Naive B cell (primary cell): ENCODE data around the gene CTIF. TPM values are rescaled to one million over a fixed set of nuclear protein-coding genes. Genes with fewer than 3 reads are reported as not detected.
A peak's percentile ranks its signal among the peaks of the same experiment; 100 is the strongest.

Experiments
- ATAC-seq, 2 donors: fragments of 150-1000 bp; cut with Tn5 transposase; 2 replicates each; pipeline ENCODE4 v1.10.0; 2021; ENCODE audit warnings: low read depth in 2 of 2, mild to moderate bottlenecking in 2 of 2, moderate library complexity in 2 of 2
- DNase-seq: peaks from one replicate; pipeline ENCODE4 v3.0.0; 2022
- H3K27ac Mint-ChIP-seq, 6 donors: one replicate each; pipeline ENCODE4 v1.8.0; 2020 to 2022; ENCODE audit warnings: mild to moderate bottlenecking in 6 of 6, mixed read lengths in 6 of 6, moderate library complexity in 5 of 6, inconsistent platforms in 2 of 6
- H3K27me3 Mint-ChIP-seq, 3 donors: one replicate each; pipeline ENCODE4 v1.8.0; 2021 to 2022; ENCODE audit warnings: mixed read lengths in 3 of 3, mild to moderate bottlenecking in 1 of 3
- H3K36me3 Mint-ChIP-seq, 2 donors: one replicate each; pipeline ENCODE4 v1.8.0; 2020 to 2022; ENCODE audit warnings: mixed read lengths in 2 of 2, inconsistent platforms in 1 of 2, mild to moderate bottlenecking in 1 of 2
- H3K4me1 Mint-ChIP-seq, 3 donors: one replicate each; pipeline ENCODE4 v1.8.0; 2020 to 2022; ENCODE audit warnings: mixed read lengths in 3 of 3, inconsistent platforms in 1 of 3, mild to moderate bottlenecking in 1 of 3, moderate library complexity in 1 of 3
- H3K4me3 Mint-ChIP-seq, 8 donors: one replicate each; pipeline ENCODE4 v1.8.0; 2020 to 2022; ENCODE audit warnings: mild to moderate bottlenecking in 8 of 8, mixed read lengths in 8 of 8, moderate library complexity in 8 of 8, inconsistent platforms in 2 of 8
- H3K9me3 Mint-ChIP-seq, 7 donors: one replicate each; pipeline ENCODE4 v1.8.0; 2020 to 2022; ENCODE audit warnings: mixed read lengths in 7 of 7, mild to moderate bottlenecking in 5 of 7, inconsistent platforms in 2 of 7, moderate library complexity in 1 of 7
- polyA plus RNA-seq, 6 donors: library from polyadenylated mRNA; unstranded; fragments of 300-500 nt; fragmentation: Illumina TruSeq; gene quantifications; one replicate each; pipeline ENCODE4 v1.2.3, GENCODE V29; 2021; ENCODE audit warnings: low read depth in 6 of 6

Gene CTIF
- polyA plus RNA-seq, 6 donors from 2014 or later: 0.29 to 1.1 (median 0.66) TPM; not detected in 2

DNA sequence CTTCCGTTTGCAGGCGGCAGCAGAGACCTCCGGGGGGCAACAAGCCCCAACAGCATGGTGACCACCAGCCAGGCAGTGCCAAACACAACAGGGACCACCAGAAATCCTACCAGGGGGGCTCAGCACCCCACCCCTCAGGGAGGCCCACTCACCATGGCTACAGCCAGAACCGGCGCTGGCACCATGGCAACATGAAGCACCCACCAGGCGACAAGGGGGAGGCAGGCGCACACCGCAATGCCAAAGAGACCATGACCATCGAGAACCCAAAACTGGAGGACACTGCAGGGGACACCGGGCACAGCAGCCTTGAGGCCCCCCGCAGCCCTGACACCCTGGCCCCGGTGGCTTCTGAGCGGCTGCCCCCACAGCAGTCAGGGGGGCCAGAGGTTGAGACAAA, 219.1 kb downstream of the CTIF start:
- peak overlapping the region in 1 of 6 donors; percentile 33 for H3K27ac Mint-ChIP-seq
- peaks cover 0 to 4% (median 0%) of the 10 kb centered on the region in 7 donors for H3K9me3 Mint-ChIP-seq
- no peak overlapping the region for H3K4me3 Mint-ChIP-seq
- H3K36me3 Mint-ChIP-seq: peaks cover 4 to 5% of the 10 kb centered on the region in 2 donors
- H3K4me1 Mint-ChIP-seq: peaks cover 0 to 6% (median 5%) of the 10 kb centered on the region in 3 donors
- no peaks in the 10 kb centered on the region for H3K27me3 Mint-ChIP-seq
- no peak for ATAC-seq
- no peak for DNase-seq

DNA sequence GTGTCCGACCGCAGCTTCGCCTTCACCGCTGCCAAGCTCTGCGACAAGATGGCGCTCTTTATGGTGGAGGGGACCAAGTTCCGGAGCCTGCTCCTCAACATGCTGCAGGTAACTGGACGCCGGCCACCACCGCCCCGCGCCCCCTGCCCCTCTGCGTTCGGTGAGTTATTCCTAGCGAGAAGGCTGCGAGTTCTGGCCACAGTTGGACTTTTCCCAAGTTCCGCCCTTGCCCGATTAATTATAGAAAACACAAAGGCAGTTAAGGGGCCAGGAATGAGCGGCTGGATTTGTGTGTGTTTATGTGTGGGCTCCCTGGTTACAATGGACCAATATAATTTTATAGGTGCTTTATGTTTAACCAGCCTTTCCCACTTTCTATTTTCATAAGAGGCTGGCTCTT, 222.8 kb downstream of the CTIF start:
- DNase-seq: no peak
- Mint-ChIP-seq H3K27ac (no peak overlapping the region), H3K27me3 (no peaks in the 10 kb centered on the region), H3K4me3 (no peak overlapping the region), H3K4me1 (no peaks in the 10 kb centered on the region), H3K36me3 (peaks cover 4 to 5% of the 10 kb centered on the region in 2 donors), H3K9me3 (no peaks in the 10 kb centered on the region)
- no peak for ATAC-seq

GRCh38 chr18:48762022-48762421, 223.2 kb downstream of the CTIF start:
- DNase-seq: no peak
- Mint-ChIP-seq H3K4me1 (no peaks in the 10 kb centered on the region), H3K36me3 (peaks cover 4 to 5% of the 10 kb centered on the region in 2 donors), H3K9me3 (no peaks in the 10 kb centered on the region), H3K4me3 (no peak overlapping the region), H3K27ac (peak overlapping the region in 1 of 6 donors; percentile 81), H3K27me3 (no peaks in the 10 kb centered on the region)
- ATAC-seq: no peak

DNA sequence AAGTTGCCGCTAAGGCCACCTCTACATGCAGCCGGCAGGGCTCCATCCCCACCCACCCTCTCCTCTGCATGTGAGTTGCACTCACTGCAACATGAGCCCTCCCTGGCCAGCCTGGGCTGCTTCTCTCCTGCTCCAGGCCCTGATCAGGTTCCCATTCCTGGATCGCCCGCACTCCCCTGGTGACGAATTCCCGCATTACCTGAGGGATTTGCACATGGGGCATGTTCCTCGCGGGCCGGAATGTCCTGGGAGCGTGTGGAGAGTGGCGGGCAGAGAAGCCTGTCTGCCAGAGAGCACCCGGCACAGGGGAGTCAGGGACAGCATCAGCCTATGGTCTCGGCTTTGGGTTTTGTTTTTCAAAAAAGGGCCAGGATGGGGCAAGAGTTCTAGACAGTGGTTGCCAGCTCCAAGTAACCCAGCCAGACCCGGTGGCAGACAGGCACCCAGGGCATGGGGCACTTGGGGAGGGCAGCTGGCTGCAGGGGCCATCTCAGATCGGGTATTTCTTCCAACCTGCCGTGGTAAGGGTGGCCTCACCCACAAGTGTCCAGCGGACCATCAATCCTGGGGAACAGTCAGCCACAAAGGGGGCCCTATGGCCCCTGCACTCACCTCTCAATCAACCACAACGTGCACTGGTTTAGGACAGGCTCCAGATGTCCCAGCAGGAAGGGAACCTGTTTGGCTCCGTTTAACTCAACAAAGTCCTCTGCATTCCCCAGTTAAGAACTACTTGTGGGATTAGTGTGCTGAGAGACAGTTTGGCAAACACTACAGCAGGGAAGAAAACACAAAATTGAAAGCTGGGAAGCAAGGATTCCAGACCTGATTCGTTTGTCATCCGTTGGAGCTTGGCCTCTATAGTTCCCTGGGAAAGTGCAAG, 224.2 kb downstream of the CTIF start:
- H3K4me3 Mint-ChIP-seq: peak overlapping the region in 1 of 8 donors; percentile 33
- DNase-seq: no peak
- H3K9me3 Mint-ChIP-seq: no peaks in the 10 kb centered on the region
- ATAC-seq: no peak
- H3K27me3 Mint-ChIP-seq: no peaks in the 10 kb centered on the region
- H3K4me1 Mint-ChIP-seq: no peaks in the 10 kb centered on the region
- peaks cover 4 to 5% of the 10 kb centered on the region in 2 donors for H3K36me3 Mint-ChIP-seq
- no peak overlapping the region for H3K27ac Mint-ChIP-seq

GRCh38 chr18:48763719-48764100, 224.9 kb downstream of the CTIF start:
- H3K9me3 Mint-ChIP-seq: no peaks in the 10 kb centered on the region
- DNase-seq (no peak), ATAC-seq (no peak)
- H3K36me3 Mint-ChIP-seq: peaks cover 4 to 5% of the 10 kb centered on the region in 2 donors
- no peaks in the 10 kb centered on the region for H3K4me1 Mint-ChIP-seq
- H3K27me3 Mint-ChIP-seq: no peaks in the 10 kb centered on the region
- no peak overlapping the region for H3K4me3 Mint-ChIP-seq
- H3K27ac Mint-ChIP-seq: no peak overlapping the region

DNA sequence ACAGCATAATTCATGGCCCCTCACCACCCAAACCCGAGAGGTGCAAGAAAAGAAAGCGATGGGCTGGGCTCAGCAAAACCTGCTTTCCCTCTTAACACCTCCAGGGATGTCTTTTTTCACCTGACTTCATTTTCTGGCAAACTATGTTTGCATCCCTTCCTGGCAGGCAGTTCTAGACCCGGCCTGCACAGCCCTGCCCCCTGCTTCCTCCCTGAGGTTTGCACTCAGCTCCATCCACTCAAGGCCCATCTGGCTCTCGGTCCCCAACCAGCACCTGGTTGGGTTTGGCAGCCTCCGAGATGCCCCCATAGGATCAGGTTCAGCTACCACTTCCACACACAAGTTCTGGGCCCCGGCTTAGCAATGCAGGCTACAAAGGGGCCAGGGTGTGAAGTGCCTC, 226.2 kb downstream of the CTIF start:
- H3K4me1 Mint-ChIP-seq: no peaks in the 10 kb centered on the region
- H3K4me3 Mint-ChIP-seq: peak overlapping the region in 1 of 8 donors; percentile 70
- DNase-seq (no peak), ATAC-seq (no peak)
- peaks cover 4 to 9% of the 10 kb centered on the region in 2 donors for H3K36me3 Mint-ChIP-seq
- H3K27me3 Mint-ChIP-seq: no peaks in the 10 kb centered on the region
- H3K27ac Mint-ChIP-seq: peak overlapping the region in 2 of 6 donors; percentile 76 to 78
- H3K9me3 Mint-ChIP-seq: no peaks in the 10 kb centered on the region

DNA sequence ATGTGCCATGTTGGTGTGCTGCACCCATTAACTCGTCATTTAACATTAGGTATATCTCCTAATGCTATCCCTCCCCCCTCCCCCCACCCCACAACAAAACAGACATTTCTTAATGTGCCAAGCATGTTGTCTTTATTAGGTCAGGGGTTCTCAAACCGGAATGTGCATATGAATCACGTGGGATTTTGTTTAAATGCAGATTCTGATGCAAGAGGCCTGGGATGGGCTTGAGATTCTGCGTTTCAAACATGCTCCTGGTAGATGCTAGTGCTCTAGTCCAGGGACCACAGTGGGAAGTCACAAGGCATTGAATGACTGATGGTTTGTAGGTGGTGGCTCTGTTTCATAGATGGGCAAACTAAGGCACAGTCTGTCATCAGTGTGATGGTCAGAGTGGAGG, 227.2 kb downstream of the CTIF start:
- H3K36me3 Mint-ChIP-seq: peaks cover 4 to 8% of the 10 kb centered on the region in 2 donors
- DNase-seq (no peak), ATAC-seq (no peak)
- H3K27me3 Mint-ChIP-seq: peaks cover 0 to 4% (median 3%) of the 10 kb centered on the region in 3 donors
- no peaks in the 10 kb centered on the region for H3K9me3 Mint-ChIP-seq
- H3K27ac Mint-ChIP-seq: peak overlapping the region in 1 of 6 donors; percentile 26
- no peak overlapping the region for H3K4me3 Mint-ChIP-seq
- H3K4me1 Mint-ChIP-seq: no peaks in the 10 kb centered on the region

- Mint-ChIP-seq H3K27me3 (peaks cover 0 to 8% (median 6%) of the 10 kb centered on the region in 3 donors), H3K4me3 (no peak overlapping the region), H3K27ac (peak overlapping the region in 1 of 6 donors; percentile 26), H3K9me3 (no peaks in the 10 kb centered on the region), H3K36me3 (peaks cover 4% of the 10 kb centered on the region in 2 donors), H3K4me1 (no peaks in the 10 kb centered on the region)
- no peak for ATAC-seq
- no peak for DNase-seq
These were observed 227.7 kb downstream of the CTIF start for GRCh38 chr18:48766487-48766886.

DNA sequence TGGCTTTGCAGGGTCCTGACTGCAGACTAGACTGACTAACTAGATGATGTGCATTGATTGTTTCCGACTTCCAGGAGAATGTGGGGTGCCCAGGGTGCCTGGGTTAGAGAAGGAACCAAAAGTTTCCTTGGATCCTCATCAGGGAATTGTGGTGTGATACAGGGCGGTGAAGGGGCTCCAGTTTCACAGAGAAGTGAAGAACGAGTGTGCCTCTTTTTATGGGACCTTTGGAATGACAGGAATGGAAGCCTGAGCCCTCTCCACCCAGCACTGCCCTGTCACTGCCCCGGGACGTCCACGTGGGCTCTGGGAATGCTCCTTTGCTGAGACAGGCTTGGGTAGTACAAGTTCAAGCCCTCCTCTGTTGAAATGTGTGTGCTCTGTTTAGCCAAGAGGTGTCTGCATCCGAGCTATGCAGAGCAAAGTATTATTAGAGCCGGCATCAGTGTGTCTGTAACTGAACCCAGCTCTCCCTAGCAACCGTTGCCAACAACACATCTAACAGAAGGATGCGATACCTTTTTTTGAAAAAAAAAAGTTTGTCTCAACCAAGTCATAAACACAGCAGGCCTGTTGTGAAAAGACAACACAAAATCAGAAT, 228.4 kb downstream of the CTIF start:
- Mint-ChIP-seq H3K4me1 (no peaks in the 10 kb centered on the region), H3K27me3 (peaks cover under 1 to 12% (median 11%) of the 10 kb centered on the region in 3 donors), H3K4me3 (no peak overlapping the region), H3K9me3 (peaks cover 0 to 3% (median 0%) of the 10 kb centered on the region in 7 donors), H3K36me3 (peaks cover 4% of the 10 kb centered on the region in 2 donors), H3K27ac (peak overlapping the region in 2 of 6 donors; percentile 6 to 44)
- ATAC-seq (no peak), DNase-seq (no peak)

- no peak for DNase-seq
- H3K9me3 Mint-ChIP-seq: peaks cover 0 to 10% (median 3%) of the 10 kb centered on the region in 7 donors
- H3K4me3 Mint-ChIP-seq: no peak overlapping the region
- H3K4me1 Mint-ChIP-seq: no peaks in the 10 kb centered on the region
- peaks cover 4 to 11% of the 10 kb centered on the region in 2 donors for H3K36me3 Mint-ChIP-seq
- H3K27me3 Mint-ChIP-seq: peaks cover 4 to 19% (median 18%) of the 10 kb centered on the region in 3 donors
- ATAC-seq: no peak
- no peak overlapping the region for H3K27ac Mint-ChIP-seq
These were observed 230.3 kb downstream of the CTIF start for GRCh38 chr18:48769006-48769636.

GRCh38 chr18:48770243-48770642, 231.4 kb downstream of the CTIF start:
- no peak for ATAC-seq
- no peak for DNase-seq

GRCh38 chr18:48771641-48772375, 233.0 kb downstream of the CTIF start:
- no peak for ATAC-seq
- H3K9me3 Mint-ChIP-seq: peaks cover 0 to 10% (median 3%) of the 10 kb centered on the region in 7 donors
- H3K27me3 Mint-ChIP-seq: peaks cover 4 to 24% (median 19%) of the 10 kb centered on the region in 3 donors
- no peak overlapping the region for H3K4me3 Mint-ChIP-seq
- H3K27ac Mint-ChIP-seq: peak overlapping the region in 1 of 6 donors; percentile 50
- no peak for DNase-seq
- peaks cover 0 to 3% (median 3%) of the 10 kb centered on the region in 3 donors for H3K4me1 Mint-ChIP-seq
- peaks cover 4 to 11% of the 10 kb centered on the region in 2 donors for H3K36me3 Mint-ChIP-seq

More at GRCh38 chr18:48770243-48770642, 231.4 kb downstream of the CTIF start:
- H3K27ac Mint-ChIP-seq: peak overlapping the region in 1 of 6 donors; percentile 78
- H3K27me3 Mint-ChIP-seq: peaks cover 4 to 19% (median 18%) of the 10 kb centered on the region in 3 donors
- peaks cover 0 to 10% (median 3%) of the 10 kb centered on the region in 7 donors for H3K9me3 Mint-ChIP-seq
- H3K4me3 Mint-ChIP-seq: no peak overlapping the region
- no peaks in the 10 kb centered on the region for H3K4me1 Mint-ChIP-seq
- peaks cover 4 to 11% of the 10 kb centered on the region in 2 donors for H3K36me3 Mint-ChIP-seq

- H3K4me3 Mint-ChIP-seq: no peak overlapping the region
These were observed 233.6 kb downstream of the CTIF start for GRCh38 chr18:48772457-48772856.

More at GRCh38 chr18:48772457-48772856, 233.6 kb downstream of the CTIF start:
- DNase-seq: no peak
- Mint-ChIP-seq H3K4me1 (peaks cover 3 to 5% (median 3%) of the 10 kb centered on the region in 3 donors), H3K9me3 (peaks cover 0 to 10% (median 3%) of the 10 kb centered on the region in 7 donors), H3K27me3 (peaks cover 4 to 24% (median 19%) of the 10 kb centered on the region in 3 donors), H3K36me3 (peaks cover 4 to 11% of the 10 kb centered on the region in 2 donors), H3K27ac (peak overlapping the region in 1 of 6 donors; percentile 50)
- no peak for ATAC-seq
